ENCODE data around the gene SELENON.
A peak's percentile ranks its signal among the peaks of the same experiment; 100 is the strongest.

SELENON gene, protein sequence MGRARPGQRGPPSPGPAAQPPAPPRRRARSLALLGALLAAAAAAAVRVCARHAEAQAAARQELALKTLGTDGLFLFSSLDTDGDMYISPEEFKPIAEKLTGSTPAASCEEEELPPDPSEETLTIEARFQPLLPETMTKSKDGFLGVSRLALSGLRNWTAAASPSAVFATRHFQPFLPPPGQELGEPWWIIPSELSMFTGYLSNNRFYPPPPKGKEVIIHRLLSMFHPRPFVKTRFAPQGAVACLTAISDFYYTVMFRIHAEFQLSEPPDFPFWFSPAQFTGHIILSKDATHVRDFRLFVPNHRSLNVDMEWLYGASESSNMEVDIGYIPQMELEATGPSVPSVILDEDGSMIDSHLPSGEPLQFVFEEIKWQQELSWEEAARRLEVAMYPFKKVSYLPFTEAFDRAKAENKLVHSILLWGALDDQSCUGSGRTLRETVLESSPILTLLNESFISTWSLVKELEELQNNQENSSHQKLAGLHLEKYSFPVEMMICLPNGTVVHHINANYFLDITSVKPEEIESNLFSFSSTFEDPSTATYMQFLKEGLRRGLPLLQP

DNA sequence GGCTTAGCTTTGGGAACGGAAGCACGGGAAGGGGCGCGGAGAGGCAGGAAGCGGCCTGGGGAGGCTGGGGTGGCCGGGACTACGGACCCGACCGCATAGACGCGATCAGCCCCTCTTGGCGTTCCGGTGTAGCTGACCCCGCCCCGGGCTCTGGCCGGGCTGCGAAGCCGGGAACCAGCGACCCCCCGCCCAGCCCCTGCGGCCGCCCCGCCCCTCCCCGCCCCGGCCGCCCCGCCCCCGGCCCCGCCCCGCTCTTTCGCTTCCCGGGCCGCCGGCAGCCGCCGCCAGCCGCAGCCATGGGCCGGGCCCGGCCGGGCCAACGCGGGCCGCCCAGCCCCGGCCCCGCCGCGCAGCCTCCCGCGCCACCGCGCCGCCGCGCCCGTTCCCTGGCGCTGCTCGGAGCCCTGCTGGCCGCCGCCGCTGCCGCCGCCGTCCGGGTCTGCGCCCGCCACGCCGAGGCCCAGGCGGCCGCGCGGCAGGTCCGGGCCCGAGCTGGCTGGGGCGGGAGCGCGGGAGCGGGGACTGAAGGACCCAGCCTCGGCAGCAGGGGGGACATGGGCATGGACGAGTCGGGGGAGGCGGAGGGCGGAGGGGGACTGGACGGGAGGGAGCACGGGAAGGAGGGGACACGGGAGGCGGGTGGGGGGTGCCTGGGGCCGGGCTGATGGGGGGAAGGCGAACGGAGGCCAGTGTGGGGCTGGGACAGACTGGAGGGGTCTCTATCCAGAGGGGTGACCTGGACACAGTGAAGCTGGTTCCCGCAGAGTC lies at the start of gene SELENON:
SELENON (plus strand) TSS at position 259 of the 768 bp plus-strand sequence; CDS start at position 297, 38 bp downstream.
- DNase-seq, result peak; percentile 88

- no peak for DNase-seq
These were observed 48.9 kb upstream of the SELENON start for GRCh38 chr1:25750923-25751605.

GRCh38 chr1:25754470-25755181 lies 45.4 kb upstream of the SELENON start:
- peak; percentile 70 for DNase-seq

GRCh38 chr1:25755475-25756125 lies 44.4 kb upstream of the SELENON start:
- no peak for DNase-seq

DNA sequence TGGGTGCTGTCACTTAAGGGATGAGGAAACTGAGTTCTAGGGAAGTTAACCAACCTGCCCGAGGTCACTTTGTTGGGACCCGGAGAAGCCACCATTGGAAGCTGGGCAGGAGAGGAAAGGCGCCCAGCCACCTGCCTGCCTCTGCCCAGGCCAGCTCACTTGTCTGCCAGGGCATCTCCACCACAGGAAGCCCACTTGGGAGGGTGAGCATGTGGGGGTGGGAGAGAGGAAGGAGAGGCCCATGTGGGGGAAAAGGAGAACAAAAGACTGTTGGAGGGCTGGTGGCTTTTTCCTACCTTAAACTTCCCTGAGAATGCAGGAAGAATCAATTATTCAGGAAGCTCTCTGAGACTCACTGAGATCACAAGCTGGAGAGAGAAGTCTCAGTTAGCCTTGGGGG lies 43.8 kb upstream of the SELENON start:
- DNase-seq, result no peak

GRCh38 chr1:25757151-25757845 lies 42.7 kb upstream of the SELENON start:
- no peak for DNase-seq

DNA sequence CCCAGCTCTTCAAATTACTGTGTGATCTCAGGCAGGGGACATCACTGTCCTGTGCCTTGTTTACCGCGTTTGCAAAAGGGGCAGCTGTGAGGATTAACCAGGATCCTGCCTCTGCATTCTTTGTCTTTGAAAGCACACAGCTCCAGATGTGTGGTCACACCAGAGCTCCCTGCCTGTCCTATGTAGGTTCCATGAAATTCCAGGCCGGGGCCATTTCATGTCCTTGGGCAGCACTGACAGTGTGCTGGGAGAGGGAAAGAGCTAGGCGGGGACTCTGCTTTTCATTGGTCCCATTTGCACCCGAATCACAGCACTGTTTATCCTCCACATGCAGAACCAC lies 42.2 kb upstream of the SELENON start:
- no peak for DNase-seq

DNA sequence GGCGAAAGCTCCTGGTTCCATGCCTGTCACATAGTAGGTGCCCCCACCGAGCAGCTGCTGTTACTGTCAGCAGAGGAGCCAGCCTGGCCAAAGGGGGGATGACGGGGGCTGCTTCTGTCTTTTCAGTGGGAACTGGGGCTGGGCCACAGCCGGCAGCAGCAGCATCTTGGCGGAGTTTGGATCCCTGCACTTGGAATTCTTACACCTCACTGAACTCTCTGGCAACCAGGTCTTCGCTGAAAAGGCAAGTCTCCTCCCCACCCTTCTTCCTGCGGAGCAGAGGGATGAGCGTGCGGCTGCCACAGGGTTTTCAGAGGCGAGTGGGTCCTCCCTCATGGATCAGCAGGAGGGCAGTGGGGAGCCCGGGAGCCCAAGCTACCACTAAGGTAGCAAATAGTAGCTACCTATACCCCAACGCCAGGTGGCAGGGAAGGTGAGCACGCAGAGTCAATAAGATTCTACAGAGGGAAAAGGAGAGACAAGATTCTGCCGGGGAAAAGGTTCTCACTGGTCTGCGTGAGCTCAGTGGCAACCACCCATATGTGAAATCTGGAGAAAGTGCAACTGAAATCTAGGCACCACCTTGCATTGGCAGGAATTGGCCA lies 41.4 kb upstream of the SELENON start:
- no peak for DNase-seq

DNA sequence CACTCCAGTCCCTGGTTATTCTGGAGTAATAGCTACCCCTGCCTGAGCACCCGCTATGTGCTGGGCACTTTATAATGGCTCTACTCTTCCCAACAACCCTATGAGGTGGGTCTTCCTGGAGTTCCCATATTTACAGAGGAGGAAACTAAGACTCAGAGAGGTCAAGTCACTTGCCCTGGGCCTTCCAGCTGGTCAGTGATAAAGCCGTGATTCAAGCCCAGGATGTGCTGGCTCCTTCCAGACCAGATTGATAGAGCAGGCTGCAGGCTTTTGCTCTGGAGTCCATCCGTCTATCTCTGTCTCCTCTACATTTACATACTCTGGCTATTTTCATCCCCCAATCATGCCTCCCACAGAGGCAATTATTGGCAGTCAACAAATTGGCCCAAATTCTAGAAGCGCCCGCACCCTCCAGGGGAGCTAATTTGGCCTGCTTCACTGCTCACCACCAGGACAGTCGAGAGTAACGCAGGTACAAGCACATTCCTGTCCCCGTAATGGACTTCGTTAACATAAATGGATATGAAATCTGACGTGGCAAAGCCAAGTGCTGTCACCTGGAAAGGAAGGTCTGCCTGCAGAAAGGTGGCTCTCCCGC lies 39.8 kb upstream of the SELENON start:
- no peak for DNase-seq

GRCh38 chr1:25760871-25761270 lies 39.1 kb upstream of the SELENON start:
- DNase-seq, result no peak

- DNase-seq, result no peak
These were observed 36.5 kb upstream of the SELENON start for GRCh38 chr1:25763493-25763892.

- DNase-seq, result no peak
These were observed 34.7 kb upstream of the SELENON start for GRCh38 chr1:25765136-25765922.

GRCh38 chr1:25765923-25766589 lies 33.9 kb upstream of the SELENON start:
- no peak for DNase-seq

- DNase-seq, result no peak
These were observed 33.1 kb upstream of the SELENON start for GRCh38 chr1:25766721-25767436.

GRCh38 chr1:25767437-25767770 lies 32.6 kb upstream of the SELENON start:
- no peak for DNase-seq

DNA sequence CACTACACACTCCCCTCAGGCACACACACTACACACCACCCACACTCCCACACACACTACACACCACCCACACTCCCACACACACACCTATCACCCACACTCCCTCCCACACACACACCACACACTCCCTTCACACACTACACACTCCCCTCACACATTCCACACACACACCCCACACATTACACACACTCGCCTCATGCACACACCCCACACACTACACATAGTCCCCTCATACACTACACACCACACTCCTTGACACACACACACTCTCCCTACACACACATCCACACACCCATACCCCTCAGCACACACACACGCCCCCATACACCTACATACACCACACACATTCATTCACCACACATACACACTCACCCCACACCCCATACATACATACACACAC lies 31.0 kb upstream of the SELENON start:
- DNase-seq, result no peak

- no peak for DNase-seq
These were observed 30.2 kb upstream of the SELENON start for GRCh38 chr1:25769625-25770383.
